GM19240 (cell line): ENCODE measurements around the gene OR6J1.
"Not testable (repeated sequence)": the region's sequence is repeated elsewhere in the genome, so short reads cannot be mapped to it uniquely, and the experiment has no call there.

ENCODE experiments used
- DNase-seq: peaks from one replicate; pipeline ENCODE4 v3.0.0; 2011; ENCODE audit warnings: low spot score; ENCODE audit not compliant: insufficient read length

OR6J1 gene

DNA sequence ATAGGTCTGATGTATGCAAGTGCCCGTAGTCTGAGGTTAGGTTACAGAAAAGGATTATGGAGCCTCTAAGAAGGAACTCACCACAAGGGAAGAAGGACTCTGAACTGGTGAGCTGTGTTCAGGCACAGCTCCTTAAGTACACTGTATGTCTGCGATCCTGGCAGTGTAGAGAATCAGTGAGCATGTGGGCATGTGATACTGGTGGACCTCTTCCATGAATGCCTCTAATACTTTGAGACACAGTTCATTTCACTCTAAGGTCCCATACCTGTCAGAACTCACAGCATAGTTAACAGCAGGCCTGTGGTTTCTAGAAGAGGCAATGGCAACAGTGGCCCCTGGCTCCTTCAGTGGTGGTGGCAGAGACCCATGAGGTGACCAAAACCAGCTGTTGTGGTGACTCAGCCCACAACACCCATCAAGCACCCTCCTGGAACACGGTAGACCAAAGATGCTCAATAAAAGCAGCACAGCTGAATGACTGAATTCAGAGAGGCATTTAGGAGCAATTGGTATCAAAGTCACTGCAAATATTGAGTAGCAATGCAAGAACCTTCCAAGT lies 6.9 kb upstream of the OR6J1 start:
- DNase-seq = no peak

DNA sequence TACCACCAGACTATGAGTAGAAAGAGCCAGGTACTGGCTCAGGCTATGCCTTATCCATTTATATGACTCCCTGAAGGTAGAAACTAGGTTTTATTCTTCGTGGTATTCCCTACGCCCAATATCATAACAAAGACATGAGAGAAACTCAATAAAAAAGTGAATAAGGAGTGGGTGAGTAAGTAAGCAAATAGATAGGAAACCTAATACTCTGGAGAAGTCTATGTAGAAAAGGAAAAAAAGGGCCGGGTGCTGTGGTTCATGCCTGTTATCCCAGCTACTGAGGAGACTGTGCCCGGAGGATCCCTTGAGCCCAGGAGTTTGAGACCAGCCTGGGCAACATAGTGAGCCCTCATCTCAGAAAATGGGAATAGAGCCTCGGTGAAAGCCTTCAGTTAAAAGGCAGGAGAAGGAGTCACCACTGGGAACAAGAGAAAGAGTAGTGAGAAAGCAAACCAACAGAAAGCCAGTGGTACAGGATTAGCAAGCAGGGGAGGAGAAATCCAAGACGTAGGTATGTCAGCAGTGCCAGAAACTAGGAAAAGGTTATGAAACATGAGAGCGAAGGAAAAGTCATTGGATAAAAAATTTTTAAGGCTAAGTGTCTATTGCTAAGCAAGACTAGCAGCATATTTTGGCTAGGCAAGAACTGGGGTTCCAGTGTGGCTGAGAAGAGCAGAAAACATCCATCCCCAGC lies 6.0 kb upstream of the OR6J1 start:
- no peak for DNase-seq

DNA sequence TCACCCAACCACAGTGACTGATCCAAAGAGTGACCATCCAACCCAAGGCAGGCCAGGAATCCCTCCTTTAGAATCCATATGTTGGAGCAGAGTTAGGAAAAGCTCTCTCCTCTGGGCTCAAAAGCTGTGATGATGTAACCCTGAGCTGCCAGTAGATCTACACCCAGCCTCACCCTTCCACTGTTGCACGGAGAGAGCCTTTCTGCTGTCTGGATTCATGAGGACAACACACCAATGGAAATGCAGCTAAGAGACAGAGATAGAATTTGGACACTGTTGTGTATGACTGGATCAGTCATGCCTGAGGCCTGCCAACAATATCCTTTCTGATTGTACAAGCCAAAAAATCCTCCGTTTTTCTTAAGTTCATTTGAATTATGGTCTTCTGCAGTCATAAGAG lies 4.4 kb upstream of the OR6J1 start:
- no peak for DNase-seq

DNA sequence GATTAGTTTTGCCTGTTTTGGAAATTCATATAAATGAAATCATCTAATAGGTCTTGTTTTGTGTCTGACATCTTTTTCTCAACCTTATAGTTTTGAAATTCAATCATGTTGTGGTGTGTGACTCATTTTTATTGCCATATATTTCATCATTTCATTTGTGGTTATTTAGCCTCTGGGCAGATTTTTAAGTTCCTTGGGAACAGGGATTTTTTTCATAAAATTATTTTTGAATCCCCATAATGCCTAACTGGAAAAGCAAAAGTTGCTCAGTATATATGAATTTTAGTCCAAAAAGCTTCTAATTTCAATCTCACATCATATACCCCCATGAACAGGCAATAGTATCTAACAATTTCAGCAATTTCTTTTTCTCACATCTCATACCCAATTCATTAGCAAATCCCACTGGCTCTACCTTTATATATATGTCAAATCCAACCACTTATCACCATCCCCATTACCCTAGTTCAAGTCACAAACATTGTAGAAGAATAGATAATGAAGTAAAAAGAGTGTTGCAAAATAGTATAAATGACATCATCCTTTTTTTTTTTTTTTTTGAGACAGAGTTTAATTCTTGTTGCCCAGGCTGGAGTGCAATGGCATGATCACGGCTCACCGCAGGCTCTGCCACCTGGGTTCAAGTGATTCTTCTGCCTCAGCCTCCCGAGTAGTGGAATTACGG lies 2.6 kb upstream of the OR6J1 start:
- DNase-seq = no peak

DNA sequence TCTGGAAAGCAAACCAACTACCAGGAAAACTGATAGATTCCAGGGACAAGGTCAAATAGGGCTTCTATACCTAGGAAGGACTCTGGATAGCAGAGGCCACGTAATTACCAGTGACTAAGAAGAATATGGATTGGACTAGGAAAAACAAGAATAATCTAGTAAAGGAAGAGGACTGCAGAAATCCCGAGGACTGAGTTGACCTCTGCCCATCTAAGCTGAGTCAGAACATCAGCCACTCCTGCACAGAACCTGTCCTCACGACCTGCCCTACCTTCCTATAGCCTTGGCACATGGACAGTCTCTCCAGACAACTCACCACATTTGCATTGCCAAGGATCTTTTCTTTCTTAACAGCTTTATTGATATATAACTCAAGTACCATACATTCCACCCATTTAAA lies 2.3 kb downstream of the OR6J1 start:
- DNase-seq = no peak

DNA sequence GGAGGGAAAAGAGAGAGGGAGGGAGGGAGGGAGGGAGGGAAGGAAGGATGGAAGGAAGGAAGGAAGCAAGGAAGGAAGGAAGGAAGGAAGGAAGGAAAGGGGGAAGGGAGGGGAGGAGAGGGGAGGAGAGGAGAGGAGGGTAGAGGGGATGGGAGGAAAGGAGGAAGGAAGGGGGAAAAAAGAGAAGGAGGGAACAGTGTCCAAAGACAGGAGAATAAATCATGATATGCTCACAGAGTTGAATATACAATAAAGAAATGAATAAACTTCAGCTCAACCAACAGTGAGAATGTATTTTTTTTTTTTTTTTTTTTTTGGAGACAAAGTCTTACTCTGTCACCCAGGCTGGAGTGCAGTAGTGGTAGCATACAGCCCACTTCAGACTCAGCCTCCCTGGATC lies 4.0 kb downstream of the OR6J1 start:
- no peak for DNase-seq

DNA sequence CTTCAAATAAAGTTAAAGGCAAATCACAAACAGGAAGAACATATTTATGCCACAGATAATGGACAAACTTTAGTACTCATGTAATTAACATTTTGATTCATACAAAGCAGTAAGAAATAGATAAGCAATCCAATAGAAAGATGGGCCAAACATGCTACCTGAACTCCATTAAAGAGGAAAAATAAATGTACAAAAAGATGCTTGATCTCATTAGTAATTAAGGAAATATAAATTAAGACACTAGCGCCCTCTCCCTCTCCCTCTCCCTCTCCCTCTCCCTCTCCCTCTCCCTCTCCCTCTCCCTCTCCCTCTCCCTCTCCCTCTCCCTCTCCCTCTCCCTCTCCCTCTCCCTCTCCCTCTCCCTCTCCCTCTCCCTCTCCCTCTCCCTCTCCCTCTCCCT lies 8.2 kb downstream of the OR6J1 start:
- not testable (repeated sequence) for DNase-seq

DNA sequence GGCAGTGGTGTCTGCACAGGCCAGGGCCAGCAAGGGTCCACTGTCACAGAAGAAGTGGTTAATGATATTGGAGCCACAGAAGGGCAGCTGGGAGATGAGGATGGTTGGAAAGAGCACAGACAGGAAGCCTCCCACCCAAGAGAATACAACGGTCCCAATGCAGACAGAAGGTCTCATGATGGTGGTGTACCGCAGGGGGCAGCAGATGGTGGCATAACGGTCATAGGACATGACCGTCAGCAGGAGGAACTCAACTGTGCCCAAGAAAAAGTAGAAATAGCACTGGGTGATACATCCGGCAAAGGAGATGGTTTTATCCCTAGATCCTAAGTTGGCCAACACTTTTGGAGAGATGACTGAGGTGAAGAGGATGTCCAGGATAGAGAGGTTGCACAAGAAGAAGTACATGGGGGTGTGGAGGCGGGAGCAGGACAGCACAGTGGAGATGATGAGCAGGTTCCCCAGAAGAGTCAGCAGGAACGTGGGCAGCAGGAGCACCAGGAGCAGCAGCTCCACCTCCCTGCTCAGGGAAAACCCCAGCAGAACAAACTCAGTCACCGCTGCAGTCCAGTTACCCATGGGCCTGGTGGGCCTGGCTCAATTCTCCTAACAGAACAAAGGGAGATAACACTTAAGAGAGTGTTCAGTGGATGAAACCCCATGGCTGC lies 9.8 kb downstream of the OR6J1 start:
- no peak for DNase-seq

DNA sequence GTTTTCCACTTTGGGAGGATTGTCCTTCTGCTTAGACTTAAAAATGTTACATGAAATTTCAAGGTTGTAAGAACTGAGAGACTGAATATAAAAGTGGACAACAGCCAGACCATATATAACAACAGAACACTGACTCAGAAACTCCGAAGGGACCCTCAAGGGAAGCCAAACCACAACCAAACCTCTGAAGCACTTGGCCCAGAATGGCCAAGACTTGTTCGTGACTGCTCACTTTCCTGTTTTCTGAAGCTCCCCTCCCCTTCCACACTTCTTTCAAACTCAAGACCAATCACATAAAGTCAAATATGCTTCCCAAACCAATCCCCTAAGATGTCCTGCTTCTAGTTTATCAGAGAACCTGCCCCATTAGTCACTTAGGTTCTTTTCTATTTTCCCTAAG lies 13.7 kb downstream of the OR6J1 start:
- DNase-seq = no peak

DNA sequence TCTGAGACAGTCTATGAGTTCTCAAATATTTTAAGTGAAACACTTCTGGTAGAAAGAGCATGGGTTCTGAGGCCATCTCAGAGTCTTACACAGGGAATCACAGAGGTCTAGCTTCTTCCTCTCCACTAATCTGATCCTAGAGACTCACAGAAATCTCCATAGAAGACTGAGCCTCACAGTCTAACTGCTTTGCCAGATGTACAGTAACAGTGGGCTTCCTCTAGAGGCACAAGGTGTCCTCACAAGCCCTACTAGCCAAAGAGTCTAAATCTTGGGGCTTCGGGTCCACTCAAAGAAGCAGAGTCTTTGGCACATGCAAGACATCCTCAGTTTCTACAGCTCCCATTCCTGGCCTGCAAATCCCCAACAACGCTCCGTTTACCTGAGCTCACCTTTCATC lies 14.1 kb downstream of the OR6J1 start:
- DNase-seq = no peak

DNA sequence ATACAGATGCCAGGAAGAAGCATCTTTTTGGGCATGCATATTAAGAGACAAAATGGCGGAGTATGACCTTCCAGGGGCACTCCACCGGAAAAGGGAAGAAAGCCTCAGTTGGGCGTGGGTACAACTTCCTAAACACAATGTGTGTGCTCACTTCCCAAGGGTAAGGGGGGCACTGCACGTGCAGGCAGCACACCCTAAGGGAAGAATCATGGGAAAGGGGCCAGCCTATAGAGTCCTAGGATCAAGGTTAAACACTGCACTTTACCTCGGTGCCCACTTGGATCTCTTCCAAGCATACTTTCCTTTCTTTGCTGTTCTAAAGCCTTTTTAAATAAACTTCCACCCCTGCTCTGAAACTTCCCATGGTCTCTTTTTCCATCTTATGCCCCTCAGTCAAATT lies 14.8 kb downstream of the OR6J1 start:
- no peak for DNase-seq

DNA sequence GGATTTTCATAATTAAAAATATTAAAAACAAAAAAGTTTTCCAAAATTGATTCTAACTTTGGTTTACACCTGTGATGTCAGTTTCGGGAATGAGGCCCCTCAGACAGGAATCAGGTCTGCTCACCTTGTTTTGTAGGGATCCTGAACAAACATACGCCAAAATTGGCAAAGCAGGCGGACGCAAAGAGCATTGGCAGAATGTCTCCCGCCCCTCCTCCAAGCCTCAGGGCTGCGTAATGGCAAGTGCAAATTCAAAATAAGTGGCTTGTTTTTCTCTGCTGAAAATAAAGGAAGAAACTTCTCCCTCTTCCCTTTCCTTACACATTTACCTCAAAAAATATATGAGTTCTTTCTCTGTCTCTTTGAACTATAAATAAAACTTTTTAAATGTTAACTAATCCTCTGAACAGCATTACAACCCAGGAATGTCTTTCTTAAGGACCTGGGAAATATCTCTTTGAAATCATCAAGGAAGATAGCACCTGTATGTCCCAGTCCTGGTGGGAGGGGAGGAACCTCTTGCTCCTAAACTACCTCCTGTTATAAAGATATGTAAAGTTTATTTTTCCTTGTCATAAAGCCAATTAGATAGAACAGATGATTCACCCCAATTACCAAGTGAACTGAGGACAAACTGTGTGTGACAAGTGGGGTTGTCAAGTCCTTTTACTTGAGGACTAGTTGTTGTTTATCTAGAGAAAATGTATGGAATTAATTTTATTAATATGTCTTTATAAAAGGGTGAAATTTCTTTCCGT lies 16.5 kb downstream of the OR6J1 start:
- no peak for DNase-seq

DNA sequence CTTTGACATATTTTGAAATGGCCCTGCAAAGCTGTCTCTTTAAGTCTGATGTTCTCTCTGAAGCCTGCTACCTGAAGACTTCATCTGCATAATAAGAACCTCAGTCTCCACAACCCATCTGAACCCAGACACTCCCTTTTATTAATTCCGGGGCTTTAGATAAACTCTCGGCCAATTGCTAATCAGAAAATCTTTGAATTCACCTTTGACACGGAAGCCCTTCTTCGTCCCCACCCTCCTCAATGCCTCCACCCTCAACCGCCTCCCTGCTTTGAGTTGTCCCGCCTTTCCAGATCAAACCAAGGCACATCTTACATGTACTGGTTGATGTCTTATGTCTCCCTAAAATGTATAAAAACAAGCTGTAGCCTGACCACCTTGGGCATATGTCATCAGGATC lies 17.6 kb downstream of the OR6J1 start:
- no peak for DNase-seq

DNA sequence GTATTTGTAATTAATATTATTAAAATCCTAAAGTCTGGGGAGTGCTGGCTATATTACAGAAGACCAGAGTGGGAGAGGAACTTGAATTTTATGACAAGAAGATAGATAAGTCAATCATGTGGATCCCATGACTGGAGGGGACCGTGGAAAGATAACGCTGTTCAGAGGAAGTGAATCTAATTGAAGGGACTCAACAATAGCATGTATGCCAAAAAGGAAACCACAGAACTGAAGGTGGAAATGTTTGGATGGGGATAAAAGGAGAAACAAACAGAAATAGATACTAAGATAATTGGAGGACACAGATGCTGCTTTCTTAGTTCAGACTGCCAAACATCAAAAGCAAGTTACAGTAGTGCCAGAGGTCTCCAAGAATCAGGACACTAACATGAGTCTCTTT lies 21.1 kb downstream of the OR6J1 start:
- no peak for DNase-seq

DNA sequence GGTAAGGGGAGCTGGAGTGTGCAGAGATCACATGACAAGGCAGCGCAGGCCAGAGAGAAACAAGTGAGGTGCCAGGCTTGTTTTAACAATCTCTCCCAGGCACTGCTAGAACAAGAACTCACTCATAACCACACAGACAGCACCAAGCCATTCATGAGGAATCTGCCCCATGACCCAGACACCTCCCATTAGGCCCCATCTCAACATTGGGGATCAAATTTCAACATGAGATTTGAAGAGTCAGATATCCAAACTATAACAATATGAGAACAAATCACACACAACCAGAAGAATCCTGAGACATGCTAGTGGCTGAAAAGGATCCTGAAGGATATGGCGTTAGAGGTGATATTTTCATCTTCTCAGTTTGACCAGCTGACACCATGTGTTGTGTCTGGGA lies 21.9 kb downstream of the OR6J1 start:
- DNase-seq = no peak

DNA sequence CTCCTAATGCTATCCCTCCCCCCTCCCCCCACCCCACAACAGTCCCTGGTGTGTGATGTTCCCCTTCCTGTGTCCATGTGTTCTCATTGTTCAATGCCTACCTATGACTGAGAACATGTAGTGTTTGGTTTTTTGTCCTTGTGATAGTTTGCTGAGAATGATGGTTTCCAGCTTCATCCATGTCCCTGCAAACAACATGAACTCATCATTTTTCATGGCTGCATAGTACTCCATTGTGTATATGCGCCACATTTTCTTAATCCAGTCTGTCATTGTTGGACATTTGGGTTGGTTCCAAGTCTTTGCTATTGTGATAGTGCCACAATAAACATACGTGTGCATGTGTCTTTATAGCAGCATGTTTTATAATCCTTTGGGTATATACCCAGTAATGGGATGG lies 28.4 kb downstream of the OR6J1 start:
- not testable (repeated sequence) for DNase-seq

DNA sequence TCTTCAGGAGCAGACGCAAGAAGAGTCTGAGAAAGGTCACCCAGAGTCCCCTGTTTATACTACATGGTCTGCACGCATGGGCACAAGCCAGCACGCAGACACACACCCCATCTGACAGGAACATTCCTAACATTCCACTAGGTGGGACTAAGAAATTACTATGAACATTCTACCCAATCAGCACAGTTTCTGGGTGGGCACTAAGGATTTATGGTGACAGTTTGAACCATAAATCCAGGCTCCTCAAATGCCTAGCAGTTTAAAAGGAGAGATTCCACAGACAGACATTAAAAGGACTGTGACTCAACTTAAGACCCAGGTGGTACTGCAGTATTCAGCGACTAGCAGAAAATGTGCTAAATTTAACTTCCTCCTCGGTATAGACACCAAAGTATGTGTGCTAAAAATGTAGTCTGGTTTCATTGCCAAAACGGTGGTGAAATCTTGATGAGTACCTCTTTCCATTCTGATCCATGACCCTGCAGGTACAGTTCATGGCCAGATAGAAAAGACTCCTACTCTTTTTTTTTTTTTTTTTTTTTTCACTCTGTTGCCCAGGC lies 29.8 kb downstream of the OR6J1 start:
- no peak for DNase-seq

DNA sequence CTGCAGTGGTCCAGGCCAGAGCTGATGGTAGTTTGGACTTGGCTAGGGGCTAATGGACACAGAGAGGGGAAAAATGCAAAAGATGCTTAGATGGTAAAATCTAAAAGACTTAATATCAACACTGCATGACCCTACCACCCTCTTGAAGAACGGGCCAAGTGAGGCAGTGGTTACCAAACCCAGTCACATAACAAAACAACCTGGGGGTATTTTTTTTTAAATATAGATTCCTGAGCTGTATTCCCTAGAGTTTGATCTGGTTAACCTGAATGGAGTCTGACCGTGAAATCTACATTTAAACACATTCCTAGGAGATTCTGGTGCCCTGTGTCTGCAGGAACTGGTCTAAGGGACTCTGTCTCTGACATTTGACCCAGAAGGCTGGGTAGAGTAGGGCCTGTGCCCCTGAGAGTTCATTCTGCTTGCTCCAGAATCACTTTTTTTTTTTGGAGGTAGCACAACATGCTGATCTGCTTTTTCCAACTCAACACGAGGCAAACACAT lies 30.4 kb downstream of the OR6J1 start:
- no peak for DNase-seq

DNA sequence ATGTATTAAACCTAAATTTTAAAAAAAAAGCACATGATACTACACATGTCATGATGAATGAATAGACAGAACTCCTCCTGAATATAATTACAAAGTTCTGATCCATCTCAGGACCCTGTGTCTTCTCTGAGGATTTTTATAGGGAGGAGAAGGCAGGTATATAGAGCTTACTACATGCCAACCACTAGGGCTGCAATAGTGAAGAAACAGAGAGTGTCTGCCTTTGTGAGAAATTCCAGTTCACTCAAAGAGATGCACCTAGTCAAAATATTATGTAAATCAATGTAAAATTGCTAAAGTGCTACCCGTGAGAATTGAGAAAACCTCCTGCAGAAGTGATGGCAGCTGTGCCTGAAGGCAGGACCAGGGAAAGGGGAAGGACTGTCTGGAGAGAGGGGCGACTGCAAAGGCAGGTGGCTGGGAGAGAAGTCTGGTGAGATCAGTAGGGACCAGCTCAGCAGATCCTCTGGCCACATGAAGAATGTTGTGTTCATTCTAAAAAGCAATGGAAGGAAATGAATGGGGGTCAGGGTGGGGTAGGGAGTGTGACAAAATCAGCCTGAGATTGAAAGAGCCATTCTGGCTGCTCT lies 31.0 kb downstream of the OR6J1 start:
- DNase-seq = no peak

DNA sequence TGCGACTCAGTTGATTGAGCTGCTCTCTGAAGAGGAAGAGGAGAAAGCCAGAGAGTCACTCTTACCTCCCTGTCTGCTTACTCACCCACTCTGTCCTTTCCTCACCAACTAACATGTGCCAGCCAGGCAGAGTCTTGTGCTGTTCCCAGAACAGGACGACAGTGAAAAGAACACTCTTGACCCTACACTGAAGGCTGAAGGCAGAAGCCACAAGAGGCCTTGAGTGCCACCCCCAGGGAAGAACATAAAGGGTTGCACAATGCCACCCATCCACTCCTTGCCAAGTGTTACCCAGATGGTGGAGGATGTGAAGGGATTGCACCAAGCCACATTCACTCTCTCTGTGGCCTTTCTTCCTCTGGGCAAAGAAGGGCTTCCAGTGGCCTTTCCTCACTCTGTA lies 33.2 kb downstream of the OR6J1 start:
- DNase-seq = no peak

DNA sequence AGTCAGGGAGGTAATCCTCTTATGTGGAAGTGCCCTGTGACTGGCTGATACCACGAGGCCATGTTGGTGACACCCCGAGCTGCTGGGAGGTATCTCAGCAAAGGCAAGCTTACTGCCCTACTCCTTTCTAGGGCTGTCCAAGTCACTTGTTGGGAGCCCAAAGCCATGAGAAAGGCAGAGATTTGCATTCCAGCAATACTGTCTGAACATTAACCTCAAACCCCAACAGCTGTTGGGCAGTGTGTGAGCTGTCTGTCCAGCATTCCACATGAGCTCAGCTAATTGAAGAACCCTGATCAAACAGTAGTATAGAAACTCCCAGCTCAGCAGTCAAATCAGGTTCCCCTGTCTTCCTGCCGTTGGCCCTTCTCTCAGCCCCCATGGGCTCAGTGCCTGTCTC lies 36.9 kb downstream of the OR6J1 start:
- no peak for DNase-seq
